ENCODE data around the gene PAX8.

PAX8 gene

DNA sequence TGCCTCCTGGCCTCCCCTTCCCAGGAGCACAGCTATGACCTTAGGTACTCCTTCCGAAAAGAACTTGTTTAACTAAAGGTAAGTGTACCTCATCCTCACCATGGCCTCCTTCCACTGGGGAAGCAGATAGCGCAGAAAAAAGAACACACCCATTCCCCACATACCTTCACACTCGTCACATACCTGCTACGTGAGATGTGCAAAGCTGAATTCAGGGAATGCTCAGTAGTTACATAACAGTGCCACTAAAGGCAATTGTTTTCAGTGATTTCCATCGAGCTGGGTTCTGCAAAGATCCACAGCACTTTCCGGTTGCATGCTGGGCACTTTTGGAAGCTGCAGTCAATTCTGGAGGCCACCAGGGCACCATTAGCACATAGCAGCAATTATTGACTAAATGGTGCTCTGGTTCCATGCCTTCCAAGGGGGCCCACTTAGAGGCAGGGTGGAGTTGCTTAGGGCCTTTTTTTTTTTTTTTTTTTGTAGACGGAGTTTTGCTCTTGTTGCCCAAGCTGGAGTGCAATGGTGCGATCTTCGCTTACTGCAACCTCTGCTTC, 41.0 kb downstream of the PAX8 start:
- POLR2A ChIA-PET = interaction anchor here (0.7 kb wide), 1 partner anchor 22 kb away, joined by 3 read pairs; no protein-coding TSS in a partner anchor
- CTCF ChIA-PET = interaction anchor here (1.2 to 2.0 kb wide), 4 partner anchors 12 to 132 kb away, joined by 4 to 6 read pairs (median 4); no protein-coding TSS in a partner anchor
- no peaks in the 10 kb centered on the region for H3K9me3 ChIP-seq (ENCODE audit: control insufficient read depth, insufficient read depth, low read depth, low read length)
- H3K4me1 ChIP-seq (ENCODE audit: control insufficient read depth, insufficient read depth, low read length) = peaks cover 11% of the 10 kb centered on the region
- H3K36me3 ChIP-seq (ENCODE audit: control insufficient read depth in 2 of 2, insufficient read depth in 1 of 2, low read length in 2 of 2) = no peaks in the 10 kb centered on the region
- H3K27ac ChIP-seq (ENCODE audit: extremely low read depth, low read depth, low read length) = no peak overlapping the region
- no peak overlapping the region for H3K4me3 ChIP-seq (ENCODE audit: low read depth, low read length)
- TF ChIP-seq ZNF184 (tag by site-specific recombination; IDR thresholded peaks at IDR 0.05) (no peak), ZNF174 (tag by site-specific recombination; IDR thresholded peaks at IDR 0.05) (no peak), ZNF404 (tag by site-specific recombination; IDR thresholded peaks at IDR 0.05) (no peak), ZNF473 (tag by site-specific recombination; IDR thresholded peaks at IDR 0.05) (no peak), WT1 (tag by site-specific recombination; IDR thresholded peaks at IDR 0.05) (no peak), HOXA7 (CRISPR knock-in tag; IDR thresholded peaks at IDR 0.05; ENCODE audit: borderline replicate concordance) (no peak), ZSCAN23 (tag by site-specific recombination; IDR thresholded peaks at IDR 0.05) (no peak), ZNF571 (tag by site-specific recombination; IDR thresholded peaks at IDR 0.05) (no peak), ZBTB20 (tag by site-specific recombination; IDR thresholded peaks at IDR 0.05) (no peak), ZNF558 (tag by site-specific recombination; IDR thresholded peaks at IDR 0.05) (no peak), ZNF610 (tag by site-specific recombination; IDR thresholded peaks at IDR 0.05; ENCODE audit: borderline replicate concordance) (no peak), ZNF214 (tag by site-specific recombination; IDR thresholded peaks at IDR 0.05; ENCODE audit: borderline replicate concordance) (no peak)
- TF ChIP-seq, protein P1, sequence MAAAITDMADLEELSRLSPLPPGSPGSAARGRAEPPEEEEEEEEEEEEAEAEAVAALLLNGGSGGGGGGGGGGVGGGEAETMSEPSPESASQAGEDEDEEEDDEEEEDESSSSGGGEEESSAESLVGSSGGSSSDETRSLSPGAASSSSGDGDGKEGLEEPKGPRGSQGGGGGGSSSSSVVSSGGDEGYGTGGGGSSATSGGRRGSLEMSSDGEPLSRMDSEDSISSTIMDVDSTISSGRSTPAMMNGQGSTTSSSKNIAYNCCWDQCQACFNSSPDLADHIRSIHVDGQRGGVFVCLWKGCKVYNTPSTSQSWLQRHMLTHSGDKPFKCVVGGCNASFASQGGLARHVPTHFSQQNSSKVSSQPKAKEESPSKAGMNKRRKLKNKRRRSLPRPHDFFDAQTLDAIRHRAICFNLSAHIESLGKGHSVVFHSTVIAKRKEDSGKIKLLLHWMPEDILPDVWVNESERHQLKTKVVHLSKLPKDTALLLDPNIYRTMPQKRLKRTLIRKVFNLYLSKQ (tag by site-specific recombination; IDR thresholded peaks at IDR 0.05; ENCODE audit: borderline replicate concordance) = no peak
- TF ChIP-seq, protein P2, sequence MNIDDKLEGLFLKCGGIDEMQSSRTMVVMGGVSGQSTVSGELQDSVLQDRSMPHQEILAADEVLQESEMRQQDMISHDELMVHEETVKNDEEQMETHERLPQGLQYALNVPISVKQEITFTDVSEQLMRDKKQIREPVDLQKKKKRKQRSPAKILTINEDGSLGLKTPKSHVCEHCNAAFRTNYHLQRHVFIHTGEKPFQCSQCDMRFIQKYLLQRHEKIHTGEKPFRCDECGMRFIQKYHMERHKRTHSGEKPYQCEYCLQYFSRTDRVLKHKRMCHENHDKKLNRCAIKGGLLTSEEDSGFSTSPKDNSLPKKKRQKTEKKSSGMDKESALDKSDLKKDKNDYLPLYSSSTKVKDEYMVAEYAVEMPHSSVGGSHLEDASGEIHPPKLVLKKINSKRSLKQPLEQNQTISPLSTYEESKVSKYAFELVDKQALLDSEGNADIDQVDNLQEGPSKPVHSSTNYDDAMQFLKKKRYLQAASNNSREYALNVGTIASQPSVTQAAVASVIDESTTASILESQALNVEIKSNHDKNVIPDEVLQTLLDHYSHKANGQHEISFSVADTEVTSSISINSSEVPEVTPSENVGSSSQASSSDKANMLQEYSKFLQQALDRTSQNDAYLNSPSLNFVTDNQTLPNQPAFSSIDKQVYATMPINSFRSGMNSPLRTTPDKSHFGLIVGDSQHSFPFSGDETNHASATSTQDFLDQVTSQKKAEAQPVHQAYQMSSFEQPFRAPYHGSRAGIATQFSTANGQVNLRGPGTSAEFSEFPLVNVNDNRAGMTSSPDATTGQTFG (tag by site-specific recombination; IDR thresholded peaks at IDR 0.05; ENCODE audit: borderline replicate concordance) = no peak
- TF ChIP-seq, protein P3, sequence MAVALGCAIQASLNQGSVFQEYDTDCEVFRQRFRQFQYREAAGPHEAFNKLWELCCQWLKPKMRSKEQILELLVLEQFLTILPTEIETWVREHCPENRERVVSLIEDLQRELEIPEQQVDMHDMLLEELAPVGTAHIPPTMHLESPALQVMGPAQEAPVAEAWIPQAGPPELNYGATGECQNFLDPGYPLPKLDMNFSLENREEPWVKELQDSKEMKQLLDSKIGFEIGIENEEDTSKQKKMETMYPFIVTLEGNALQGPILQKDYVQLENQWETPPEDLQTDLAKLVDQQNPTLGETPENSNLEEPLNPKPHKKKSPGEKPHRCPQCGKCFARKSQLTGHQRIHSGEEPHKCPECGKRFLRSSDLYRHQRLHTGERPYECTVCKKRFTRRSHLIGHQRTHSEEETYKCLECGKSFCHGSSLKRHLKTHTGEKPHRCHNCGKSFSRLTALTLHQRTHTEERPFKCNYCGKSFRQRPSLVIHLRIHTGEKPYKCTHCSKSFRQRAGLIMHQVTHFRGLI (tag by site-specific recombination; IDR thresholded peaks at IDR 0.05) = no peak

DNA sequence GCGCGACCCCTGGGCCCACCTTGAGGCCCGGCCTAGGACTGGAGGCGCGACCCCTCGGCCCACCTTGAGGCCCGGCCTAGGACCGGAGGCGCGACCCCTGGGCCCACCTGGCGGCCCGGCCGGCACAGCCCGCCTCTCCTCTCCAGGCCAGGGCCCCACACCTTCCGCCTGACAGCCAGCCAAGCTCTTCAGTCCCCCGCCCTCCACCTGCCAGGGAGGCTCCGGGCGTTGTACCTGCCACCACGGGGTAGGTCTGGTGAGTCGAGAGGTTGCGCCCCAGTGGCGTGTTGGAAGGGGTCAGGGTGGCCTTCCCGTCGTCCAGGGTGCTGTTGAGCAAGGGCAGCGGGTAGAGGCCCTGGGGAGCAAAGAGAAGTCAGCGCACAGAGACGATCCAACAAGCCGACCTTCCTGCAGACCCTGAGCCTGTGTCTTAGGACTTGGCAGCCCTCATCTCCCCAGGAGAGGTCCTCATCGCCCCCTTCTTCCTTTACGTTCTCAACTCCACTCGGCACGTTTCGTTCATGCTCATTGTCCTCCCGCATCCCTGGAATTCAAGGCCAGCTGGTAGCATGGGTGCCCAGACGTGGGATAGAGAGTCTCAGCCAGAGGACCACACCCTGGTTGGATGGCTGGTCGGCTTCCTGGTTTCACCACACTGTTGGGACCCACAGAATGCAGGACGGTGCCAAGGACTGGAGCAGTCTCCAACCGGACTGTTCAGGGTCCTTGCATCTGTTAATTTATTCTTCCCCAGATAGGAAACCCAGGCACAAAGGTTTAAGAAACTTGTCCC, 42.2 kb downstream of the PAX8 start:
- ChIA-PET POLR2A (no interaction called here), CTCF (interaction anchor here (1.3 kb wide), 1 partner anchor 32 kb away, joined by 4 read pairs; no protein-coding TSS in a partner anchor)
- H3K27ac ChIP-seq (ENCODE audit: extremely low read depth, low read depth, low read length) = no peak overlapping the region
- no peaks in the 10 kb centered on the region for H3K36me3 ChIP-seq (ENCODE audit: control insufficient read depth in 2 of 2, insufficient read depth in 1 of 2, low read length in 2 of 2)
- H3K4me1 ChIP-seq (ENCODE audit: control insufficient read depth, insufficient read depth, low read length) = peaks cover 11% of the 10 kb centered on the region
- no peaks in the 10 kb centered on the region for H3K9me3 ChIP-seq (ENCODE audit: control insufficient read depth, insufficient read depth, low read depth, low read length)
- no peak overlapping the region for H3K4me3 ChIP-seq (ENCODE audit: low read depth, low read length)
- TF ChIP-seq ZNF266 (tag by site-specific recombination; IDR thresholded peaks at IDR 0.05; ENCODE audit: low read depth) = no peak
- TF ChIP-seq, protein P4, sequence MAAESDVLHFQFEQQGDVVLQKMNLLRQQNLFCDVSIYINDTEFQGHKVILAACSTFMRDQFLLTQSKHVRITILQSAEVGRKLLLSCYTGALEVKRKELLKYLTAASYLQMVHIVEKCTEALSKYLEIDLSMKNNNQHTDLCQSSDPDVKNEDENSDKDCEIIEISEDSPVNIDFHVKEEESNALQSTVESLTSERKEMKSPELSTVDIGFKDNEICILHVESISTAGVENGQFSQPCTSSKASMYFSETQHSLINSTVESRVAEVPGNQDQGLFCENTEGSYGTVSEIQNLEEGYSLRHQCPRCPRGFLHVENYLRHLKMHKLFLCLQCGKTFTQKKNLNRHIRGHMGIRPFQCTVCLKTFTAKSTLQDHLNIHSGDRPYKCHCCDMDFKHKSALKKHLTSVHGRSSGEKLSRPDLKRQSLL (tag by site-specific recombination; IDR thresholded peaks at IDR 0.05) = no peak
- TF ChIP-seq, protein P5, sequence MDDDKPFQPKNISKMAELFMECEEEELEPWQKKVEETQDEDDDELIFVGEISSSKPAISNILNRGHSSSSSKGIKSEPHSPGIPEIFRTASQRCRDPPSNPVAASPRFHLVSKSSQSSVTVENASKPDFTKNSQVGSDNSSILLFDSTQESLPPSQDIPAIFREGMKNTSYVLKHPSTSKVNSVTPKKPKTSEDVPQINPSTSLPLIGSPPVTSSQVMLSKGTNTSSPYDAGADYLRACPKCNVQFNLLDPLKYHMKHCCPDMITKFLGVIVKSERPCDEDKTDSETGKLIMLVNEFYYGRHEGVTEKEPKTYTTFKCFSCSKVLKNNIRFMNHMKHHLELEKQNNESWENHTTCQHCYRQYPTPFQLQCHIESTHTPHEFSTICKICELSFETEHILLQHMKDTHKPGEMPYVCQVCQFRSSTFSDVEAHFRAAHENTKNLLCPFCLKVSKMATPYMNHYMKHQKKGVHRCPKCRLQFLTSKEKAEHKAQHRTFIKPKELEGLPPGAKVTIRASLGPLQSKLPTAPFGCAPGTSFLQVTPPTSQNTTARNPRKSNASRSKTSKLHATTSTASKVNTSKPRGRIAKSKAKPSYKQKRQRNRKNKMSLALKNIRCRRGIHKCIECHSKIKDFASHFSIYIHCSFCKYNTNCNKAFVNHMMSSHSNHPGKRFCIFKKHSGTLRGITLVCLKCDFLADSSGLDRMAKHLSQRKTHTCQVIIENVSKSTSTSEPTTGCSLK (tag by site-specific recombination; IDR thresholded peaks at IDR 0.05) = no peak
- no peak for TF ChIP-seq YY2 (tag by site-specific recombination; IDR thresholded peaks at IDR 0.05)
- TF ChIP-seq EGR2 (tag by site-specific recombination; IDR thresholded peaks at IDR 0.05; ENCODE audit: low read depth) = no peak
- TF ChIP-seq, protein P6, sequence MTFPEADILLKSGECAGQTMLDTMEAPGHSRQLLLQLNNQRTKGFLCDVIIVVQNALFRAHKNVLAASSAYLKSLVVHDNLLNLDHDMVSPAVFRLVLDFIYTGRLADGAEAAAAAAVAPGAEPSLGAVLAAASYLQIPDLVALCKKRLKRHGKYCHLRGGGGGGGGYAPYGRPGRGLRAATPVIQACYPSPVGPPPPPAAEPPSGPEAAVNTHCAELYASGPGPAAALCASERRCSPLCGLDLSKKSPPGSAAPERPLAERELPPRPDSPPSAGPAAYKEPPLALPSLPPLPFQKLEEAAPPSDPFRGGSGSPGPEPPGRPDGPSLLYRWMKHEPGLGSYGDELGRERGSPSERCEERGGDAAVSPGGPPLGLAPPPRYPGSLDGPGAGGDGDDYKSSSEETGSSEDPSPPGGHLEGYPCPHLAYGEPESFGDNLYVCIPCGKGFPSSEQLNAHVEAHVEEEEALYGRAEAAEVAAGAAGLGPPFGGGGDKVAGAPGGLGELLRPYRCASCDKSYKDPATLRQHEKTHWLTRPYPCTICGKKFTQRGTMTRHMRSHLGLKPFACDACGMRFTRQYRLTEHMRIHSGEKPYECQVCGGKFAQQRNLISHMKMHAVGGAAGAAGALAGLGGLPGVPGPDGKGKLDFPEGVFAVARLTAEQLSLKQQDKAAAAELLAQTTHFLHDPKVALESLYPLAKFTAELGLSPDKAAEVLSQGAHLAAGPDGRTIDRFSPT (tag by site-specific recombination; IDR thresholded peaks at IDR 0.05) = no peak
